Measurements from ENCODE around the gene CBX5. TPM values are rescaled to one million over a fixed set of nuclear protein-coding genes. Genes with fewer than 3 reads are reported as not detected.

Gene CBX5
- total and polyA plus RNA-seq, 10 donors = 6.5 to 60.3 (median 43.6) TPM

DNA sequence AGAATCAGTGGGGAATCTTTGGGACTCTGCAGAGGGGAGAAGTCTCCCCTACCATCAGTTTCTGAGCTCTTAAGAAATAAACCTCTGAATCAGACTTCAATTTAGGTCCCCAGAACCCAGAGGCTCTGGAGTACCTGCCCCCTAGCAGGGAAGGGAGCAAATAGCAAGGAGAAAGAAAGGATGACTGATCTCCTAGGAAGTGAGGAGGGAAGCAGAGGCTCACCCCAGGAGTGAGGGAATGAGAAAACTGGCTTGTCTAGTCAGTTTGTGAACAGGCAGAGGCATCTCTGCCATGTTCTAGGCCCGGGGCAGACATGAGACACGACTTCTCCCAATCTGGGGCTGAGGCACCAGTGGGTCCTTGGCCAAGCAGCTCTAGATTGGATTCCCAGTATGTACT, 66.8 kb downstream of the CBX5 start:
- no peak for DNase-seq
- TF ChIP-seq, protein P1, sequence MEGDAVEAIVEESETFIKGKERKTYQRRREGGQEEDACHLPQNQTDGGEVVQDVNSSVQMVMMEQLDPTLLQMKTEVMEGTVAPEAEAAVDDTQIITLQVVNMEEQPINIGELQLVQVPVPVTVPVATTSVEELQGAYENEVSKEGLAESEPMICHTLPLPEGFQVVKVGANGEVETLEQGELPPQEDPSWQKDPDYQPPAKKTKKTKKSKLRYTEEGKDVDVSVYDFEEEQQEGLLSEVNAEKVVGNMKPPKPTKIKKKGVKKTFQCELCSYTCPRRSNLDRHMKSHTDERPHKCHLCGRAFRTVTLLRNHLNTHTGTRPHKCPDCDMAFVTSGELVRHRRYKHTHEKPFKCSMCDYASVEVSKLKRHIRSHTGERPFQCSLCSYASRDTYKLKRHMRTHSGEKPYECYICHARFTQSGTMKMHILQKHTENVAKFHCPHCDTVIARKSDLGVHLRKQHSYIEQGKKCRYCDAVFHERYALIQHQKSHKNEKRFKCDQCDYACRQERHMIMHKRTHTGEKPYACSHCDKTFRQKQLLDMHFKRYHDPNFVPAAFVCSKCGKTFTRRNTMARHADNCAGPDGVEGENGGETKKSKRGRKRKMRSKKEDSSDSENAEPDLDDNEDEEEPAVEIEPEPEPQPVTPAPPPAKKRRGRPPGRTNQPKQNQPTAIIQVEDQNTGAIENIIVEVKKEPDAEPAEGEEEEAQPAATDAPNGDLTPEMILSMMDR (IDR thresholded peaks at IDR 0.05 in 8 of 11, conservative IDR thresholded peaks at IDR 0.05 in 3 of 11) = no peak
- TF ChIP-seq POLR2AphosphoS5 (IDR thresholded peaks at IDR 0.05) = no peak
- no peak for TF ChIP-seq POLR2A (IDR thresholded peaks at IDR 0.05)
- peaks cover 30 to 40% (median 37%) of the 10 kb centered on the region in 6 donors for H3K4me1 ChIP-seq
- intact Hi-C loops (cut with DNase I; ENCODE audit: low total_unique reads) = loop anchor here (10.0 kb wide), 1 partner anchor 152 kb away; the partner anchor contains the start of gene GPR84
- 69 to 96% (median 88%) methylated on average over 2 of the region's 2 CpGs for WGBS, 5 donors
- no peaks in the 10 kb centered on the region for H3K36me3 ChIP-seq
- H3K4me3 ChIP-seq = no peak overlapping the region
- H3K9me3 ChIP-seq = no peaks in the 10 kb centered on the region
- H3K27me3 ChIP-seq (replicated peaks in 1 of 7) = peaks cover 0 to 96% (median 25%) of the 10 kb centered on the region in 7 donors
- no peak overlapping the region for H3K27ac ChIP-seq

DNA sequence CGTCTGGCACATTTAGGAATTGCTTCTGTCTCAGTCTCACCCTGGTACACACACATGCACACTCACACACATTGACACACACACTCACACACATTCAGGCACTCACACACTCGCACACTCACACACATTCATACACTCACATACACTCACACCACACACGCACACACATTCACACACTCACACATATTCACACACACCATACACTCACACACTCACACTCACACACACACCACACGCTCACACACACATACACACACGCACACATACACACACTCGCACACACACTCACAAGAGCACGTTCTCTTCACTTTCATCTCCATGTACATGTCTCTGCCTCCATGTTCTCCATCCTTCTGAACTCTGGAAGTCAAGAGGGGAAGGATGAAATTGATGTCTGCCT, 68.0 kb downstream of the CBX5 start:
- intact Hi-C loops (cut with DNase I; ENCODE audit: low total_unique reads) = loop anchor here (10.0 kb wide), 1 partner anchor 153 kb away; the partner anchor contains the start of gene GPR84
- H3K27me3 ChIP-seq (replicated peaks in 1 of 7) = peaks cover 0 to 96% (median 16%) of the 10 kb centered on the region in 7 donors
- H3K4me1 ChIP-seq = peaks cover 20 to 35% (median 28%) of the 10 kb centered on the region in 6 donors
- H3K36me3 ChIP-seq = no peaks in the 10 kb centered on the region
- TF ChIP-seq, protein P1 (IDR thresholded peaks at IDR 0.05 in 8 of 11, conservative IDR thresholded peaks at IDR 0.05 in 3 of 11) = no peak
- TF ChIP-seq POLR2AphosphoS5 (IDR thresholded peaks at IDR 0.05) (no peak), POLR2A (IDR thresholded peaks at IDR 0.05) (no peak)
- H3K9me3 ChIP-seq = no peaks in the 10 kb centered on the region
- no peak overlapping the region for H3K4me3 ChIP-seq
- H3K27ac ChIP-seq = no peak overlapping the region
- DNase-seq = no peak
- 83 to 89% (median 86%) methylated on average over 7 of the region's 7 CpGs for WGBS, 5 donors

DNA sequence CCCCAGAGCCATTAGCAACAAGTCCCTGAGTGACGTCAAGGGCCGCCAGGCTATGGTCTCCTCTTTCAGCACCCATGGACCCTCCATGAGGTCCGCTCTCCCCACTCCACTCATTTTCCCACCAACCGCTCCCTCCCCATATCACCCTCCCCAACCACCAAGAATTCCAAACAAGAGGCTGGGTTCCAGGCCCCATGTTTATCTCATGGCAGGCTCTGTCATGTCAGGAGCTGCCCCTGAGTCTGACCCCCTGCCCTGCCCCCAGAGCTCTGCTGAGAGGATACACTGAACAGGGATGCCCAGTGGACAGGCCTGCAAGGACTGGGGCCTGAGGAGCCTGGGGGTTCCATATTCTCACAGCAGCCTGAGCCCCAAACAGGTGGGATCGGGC, 69.5 kb downstream of the CBX5 start:
- Histone ChIP-seq H3K9me3 (no peaks in the 10 kb centered on the region), H3K27ac (no peak overlapping the region), H3K4me1 (peaks cover 7 to 19% (median 13%) of the 10 kb centered on the region in 6 donors), H3K4me3 (no peak overlapping the region), H3K36me3 (no peaks in the 10 kb centered on the region), H3K27me3 (replicated peaks in 1 of 7) (peaks cover 0 to 96% (median 16%) of the 10 kb centered on the region in 7 donors)
- DNase-seq = no peak
- intact Hi-C loops (cut with DNase I; ENCODE audit: low total_unique reads) = loop anchor here (10.0 kb wide), 1 partner anchor 154 kb away; the partner anchor contains the start of gene GPR84
- WGBS, 5 donors = 73 to 93% (median 88%) methylated on average over 5 of the region's 5 CpGs
- TF ChIP-seq, protein P1 (IDR thresholded peaks at IDR 0.05 in 8 of 11, conservative IDR thresholded peaks at IDR 0.05 in 3 of 11) = no peak
- TF ChIP-seq POLR2A (IDR thresholded peaks at IDR 0.05) = no peak
- TF ChIP-seq POLR2AphosphoS5 (IDR thresholded peaks at IDR 0.05) = no peak

DNA sequence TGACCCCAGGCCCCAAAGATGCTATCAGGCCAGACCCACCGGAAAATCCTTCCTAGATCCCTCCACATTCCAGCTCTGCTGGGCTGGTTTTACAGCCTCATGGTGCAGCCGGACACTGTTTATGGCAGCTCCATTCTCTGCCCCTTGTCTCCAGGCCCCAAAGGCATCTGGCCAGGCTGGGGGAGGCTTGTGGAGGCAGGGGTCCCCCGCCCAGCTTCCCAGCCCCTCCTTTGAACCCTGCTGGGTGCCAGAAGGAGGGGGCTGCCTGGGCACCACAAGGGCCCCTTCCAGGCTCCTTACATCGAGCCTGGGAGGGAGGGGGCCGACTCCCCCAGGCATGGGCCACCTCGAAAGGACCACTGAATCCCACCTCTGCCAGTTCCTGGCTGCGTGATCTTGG, 71.3 kb downstream of the CBX5 start:
- WGBS, 5 donors = 46 to 59% (median 54%) methylated on average over 5 to 7 of the region's 7 CpGs
- H3K4me3 ChIP-seq = no peak overlapping the region

More for the DNA sequence above, 71.3 kb downstream of the CBX5 start:
- H3K9me3 ChIP-seq = no peaks in the 10 kb centered on the region
- no peak overlapping the region for H3K27ac ChIP-seq
- no peak for DNase-seq
- H3K4me1 ChIP-seq = peaks cover 0 to 6% (median 2%) of the 10 kb centered on the region in 6 donors
- intact Hi-C loops (cut with DNase I; ENCODE audit: low total_unique reads) = no loop called here
- peaks cover 0 to 97% (median 16%) of the 10 kb centered on the region in 7 donors for H3K27me3 ChIP-seq (replicated peaks in 1 of 7)
- H3K36me3 ChIP-seq = no peaks in the 10 kb centered on the region
- TF ChIP-seq, protein P1 (IDR thresholded peaks at IDR 0.05 in 8 of 11, conservative IDR thresholded peaks at IDR 0.05 in 3 of 11) = no peak
- no peak for TF ChIP-seq POLR2AphosphoS5 (IDR thresholded peaks at IDR 0.05)
- TF ChIP-seq POLR2A (IDR thresholded peaks at IDR 0.05) = no peak

All from spleen (tissue), 11 donors.